Lower leg skin (tissue), 3 donors: ENCODE results near the gene ZNF107.
"Not testable (repeated sequence)": the region's sequence is repeated elsewhere in the genome, so short reads cannot be mapped to it uniquely, and the experiment has no call there.

Source experiments
- POLR2A ChIP-seq, 2 donors: fragments of 450-650 bp; IDR thresholded peaks; one replicate each; pipeline ENCODE4 v1.6.1; 2016 to 2017; ENCODE audit warnings: antibody characterized with exemption in 2 of 2, mild to moderate bottlenecking in 1 of 2, moderate library complexity in 1 of 2
- TF ChIP-seq, protein P1 (sequence below), 3 donors: fragments of 450-650 bp; IDR thresholded peaks; one replicate each; pipeline ENCODE4 v1.5.1; 2016; ENCODE audit warnings: antibody characterized with exemption in 3 of 3, mild to moderate bottlenecking in 3 of 3, moderate library complexity in 2 of 3

DNA sequence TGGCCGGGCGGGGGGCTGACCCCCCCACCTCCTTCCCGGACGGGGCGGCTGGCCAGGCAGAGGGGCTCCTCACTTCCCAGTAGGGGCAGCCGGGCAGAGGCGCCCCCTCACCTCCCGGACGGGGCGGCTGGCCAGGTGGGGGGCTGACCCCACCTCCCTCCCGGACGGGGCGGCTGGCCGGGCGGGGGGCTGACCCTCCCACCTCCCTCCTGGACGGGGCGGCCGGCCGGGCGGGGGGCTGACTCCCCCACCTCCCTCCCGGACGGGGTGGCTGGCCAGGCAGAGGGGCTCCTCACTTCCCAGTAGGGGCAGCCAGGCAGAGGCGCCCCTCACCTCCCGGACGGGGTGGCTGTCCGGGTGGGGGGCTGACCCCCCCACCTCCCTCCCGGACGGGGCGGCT is 72.5 kb downstream of the ZNF107 start:
- not testable (repeated sequence) for TF ChIP-seq POLR2A (IDR thresholded peaks at IDR 0.05)
- TF ChIP-seq, protein P1, sequence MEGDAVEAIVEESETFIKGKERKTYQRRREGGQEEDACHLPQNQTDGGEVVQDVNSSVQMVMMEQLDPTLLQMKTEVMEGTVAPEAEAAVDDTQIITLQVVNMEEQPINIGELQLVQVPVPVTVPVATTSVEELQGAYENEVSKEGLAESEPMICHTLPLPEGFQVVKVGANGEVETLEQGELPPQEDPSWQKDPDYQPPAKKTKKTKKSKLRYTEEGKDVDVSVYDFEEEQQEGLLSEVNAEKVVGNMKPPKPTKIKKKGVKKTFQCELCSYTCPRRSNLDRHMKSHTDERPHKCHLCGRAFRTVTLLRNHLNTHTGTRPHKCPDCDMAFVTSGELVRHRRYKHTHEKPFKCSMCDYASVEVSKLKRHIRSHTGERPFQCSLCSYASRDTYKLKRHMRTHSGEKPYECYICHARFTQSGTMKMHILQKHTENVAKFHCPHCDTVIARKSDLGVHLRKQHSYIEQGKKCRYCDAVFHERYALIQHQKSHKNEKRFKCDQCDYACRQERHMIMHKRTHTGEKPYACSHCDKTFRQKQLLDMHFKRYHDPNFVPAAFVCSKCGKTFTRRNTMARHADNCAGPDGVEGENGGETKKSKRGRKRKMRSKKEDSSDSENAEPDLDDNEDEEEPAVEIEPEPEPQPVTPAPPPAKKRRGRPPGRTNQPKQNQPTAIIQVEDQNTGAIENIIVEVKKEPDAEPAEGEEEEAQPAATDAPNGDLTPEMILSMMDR (IDR thresholded peaks at IDR 0.05), result not testable (repeated sequence)
